ENCODE data around the gene ARFGAP2.
A peak's percentile ranks its signal among the peaks of the same experiment; 100 is the strongest.
"Not testable (repeated sequence)": the region's sequence is repeated elsewhere in the genome, so short reads cannot be mapped to it uniquely, and the experiment has no call there.

The ARFGAP2 gene

DNA sequence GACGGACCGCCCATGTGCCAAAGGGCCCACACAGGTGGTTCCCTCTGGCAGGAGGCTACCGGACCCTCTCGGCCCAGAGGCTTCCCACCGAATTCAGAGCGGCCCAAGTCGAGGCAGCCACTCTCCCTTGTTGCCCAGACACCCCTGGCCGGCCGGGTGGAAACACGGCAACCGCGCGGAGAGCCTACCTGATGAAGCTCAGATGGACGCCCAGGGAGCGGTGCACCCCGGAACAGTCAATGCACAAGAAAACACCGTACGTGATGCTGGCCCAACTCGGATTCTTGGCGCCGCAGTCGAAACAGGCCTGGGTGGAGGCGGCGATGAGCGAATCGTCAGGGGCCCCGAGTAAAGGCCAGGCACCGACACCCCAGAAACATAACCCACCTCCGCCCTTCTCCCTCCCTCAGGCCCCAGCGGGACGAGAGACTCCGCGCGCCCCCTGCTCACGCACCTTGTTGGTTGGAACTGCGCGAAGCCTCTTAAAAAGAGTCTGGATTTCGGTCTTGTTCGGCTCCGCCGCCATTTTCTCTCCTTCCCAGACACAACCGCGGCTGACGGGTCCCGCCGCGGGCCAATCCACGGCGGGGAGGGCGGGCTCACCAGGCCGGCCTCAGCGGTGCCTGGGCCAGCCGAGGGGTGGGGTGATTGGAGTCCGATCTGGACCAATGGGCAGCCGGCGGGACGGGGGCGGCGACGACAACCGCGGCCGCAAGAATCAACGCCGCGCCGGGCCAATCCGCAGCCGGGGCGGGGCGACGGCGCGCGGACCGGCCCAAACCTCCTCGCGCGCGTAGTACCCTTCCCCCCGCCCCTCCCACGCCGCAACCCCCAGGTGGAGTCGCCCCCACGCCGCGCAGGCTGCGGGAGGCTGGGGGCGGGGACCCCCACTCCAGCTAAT lies at the start of gene ARFGAP2:
Gene ARFGAP2, minus strand, starts transcription at position 552 of the 901 bp plus-strand sequence. Its CDS starts 26 bp downstream, at position 526.
- DNase-seq, result peak; percentile 84 to 98 (median 95)

DNA sequence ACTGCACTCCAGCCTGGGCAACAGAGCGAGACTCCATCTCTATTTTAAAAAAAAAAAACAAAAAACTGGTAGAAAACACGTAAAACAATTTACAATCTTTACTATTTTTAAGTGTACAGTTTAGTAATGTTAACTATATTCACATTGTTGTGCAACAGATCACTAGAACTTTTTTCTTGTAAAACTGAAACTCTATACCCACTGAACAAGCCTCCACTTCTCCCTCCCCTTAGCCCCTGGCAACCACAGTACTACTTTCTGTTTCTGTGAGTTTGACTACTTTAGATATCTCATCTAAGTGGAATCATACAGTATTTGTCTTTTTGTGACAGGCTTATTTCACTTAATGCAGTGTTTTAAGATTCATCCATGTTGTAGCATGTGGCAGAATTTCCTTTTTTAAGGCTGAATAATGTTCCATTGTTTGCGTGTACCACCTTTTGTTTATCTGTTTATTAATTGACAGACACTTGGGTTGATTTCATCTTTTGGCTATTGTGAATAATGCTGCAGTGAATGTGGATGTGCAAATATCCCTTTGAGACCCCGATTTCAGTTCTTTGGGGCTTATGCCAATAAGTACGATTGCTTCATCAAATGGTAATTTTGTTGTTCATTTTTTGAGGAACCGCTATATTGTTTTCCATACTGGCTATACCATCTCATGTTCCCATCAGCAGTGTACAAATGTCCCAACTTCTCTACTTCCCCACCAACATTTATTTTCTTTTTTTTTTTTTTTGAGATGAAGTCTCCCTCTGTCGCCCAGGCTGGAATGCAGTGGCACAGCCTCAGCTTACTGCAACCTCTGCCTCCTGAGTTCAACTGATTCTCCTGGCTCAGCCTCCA lies 49.1 kb upstream of the ARFGAP2 start:
- no peak for DNase-seq

GRCh38 chr11:47222696-47223095 lies 46.0 kb upstream of the ARFGAP2 start:
- no peak for DNase-seq

DNA sequence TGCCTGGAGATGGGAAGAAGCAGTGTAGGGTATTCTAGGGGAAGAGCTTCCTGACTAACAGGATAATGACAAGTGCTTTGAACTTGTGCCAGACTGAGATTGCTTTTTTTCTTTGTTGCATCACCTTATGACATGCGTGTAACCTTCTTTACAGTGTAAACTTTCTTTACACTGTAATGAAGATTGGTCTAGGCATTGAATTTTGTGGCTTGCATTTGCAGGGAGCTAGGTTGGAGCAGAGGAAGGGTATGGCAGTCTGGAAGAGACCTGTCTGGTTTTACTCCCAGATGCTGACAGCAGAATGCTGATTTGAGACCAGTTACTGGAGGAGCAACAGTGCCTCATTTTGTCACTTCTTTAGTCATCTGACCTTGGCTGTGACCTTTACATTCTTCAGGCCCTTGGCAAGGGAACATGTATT lies 43.7 kb upstream of the ARFGAP2 start:
- no peak for DNase-seq

- DNase-seq, result peak in 17 of 58 donors; percentile 2 to 61 (median 25)
Observed at GRCh38 chr11:47216121-47216798, 39.6 kb upstream of the ARFGAP2 start.

DNA sequence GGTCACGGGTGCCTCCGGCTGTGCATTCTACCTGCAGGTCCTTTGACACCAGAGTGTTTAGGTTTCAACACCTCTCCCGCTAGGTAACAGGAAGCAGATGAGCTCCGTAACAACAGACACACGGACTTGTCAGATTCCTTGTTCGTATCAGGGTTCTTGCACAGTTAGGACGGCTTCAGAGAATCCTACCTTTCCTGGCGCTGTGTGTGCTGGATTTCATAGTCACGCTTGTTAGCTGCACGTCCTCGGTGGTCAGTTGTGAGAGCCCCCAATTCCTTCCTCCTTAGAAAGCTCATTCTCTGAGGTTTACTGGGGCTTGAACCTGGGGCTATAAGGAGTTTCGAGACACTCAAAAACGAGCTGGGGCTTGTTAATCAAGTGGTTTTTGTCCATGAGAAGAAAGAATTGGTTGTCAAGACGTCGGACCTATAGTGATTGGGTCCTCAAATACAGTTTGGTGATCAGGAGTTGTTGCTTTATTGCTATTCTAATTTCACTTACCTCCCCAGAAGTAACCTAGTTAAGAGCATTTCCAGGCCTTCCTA lies 38.8 kb upstream of the ARFGAP2 start:
- DNase-seq, result no peak

GRCh38 chr11:47213950-47214565 lies 37.4 kb upstream of the ARFGAP2 start:
- DNase-seq, result peak; percentile 13 to 96 (median 90)

GRCh38 chr11:47212938-47213337 lies 36.3 kb upstream of the ARFGAP2 start:
- DNase-seq, result no peak

DNA sequence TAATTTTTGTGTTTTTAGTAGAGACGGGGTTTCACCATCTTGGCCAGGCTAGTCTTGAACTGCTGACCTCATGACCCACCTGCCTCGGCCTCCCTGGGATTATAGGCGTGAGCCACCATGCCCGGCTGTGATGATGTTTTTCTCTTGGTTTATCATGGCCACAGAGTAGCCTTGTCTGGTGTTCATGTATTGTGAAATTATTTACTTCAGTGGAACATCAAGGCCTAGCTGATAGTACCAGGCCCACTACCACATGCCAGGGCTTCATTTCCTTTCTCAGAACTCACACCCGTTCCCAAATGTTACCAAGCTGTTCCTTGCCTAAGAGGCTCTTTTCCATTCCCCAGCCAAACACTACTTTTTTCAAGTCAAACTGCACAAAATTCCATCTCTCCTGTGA lies 31.9 kb upstream of the ARFGAP2 start:
- no peak for DNase-seq

GRCh38 chr11:47208008-47208552 lies 31.4 kb upstream of the ARFGAP2 start:
- not testable (repeated sequence) for DNase-seq

- DNase-seq, result no peak
Observed at GRCh38 chr11:47207459-47207858, 30.8 kb upstream of the ARFGAP2 start.

DNA sequence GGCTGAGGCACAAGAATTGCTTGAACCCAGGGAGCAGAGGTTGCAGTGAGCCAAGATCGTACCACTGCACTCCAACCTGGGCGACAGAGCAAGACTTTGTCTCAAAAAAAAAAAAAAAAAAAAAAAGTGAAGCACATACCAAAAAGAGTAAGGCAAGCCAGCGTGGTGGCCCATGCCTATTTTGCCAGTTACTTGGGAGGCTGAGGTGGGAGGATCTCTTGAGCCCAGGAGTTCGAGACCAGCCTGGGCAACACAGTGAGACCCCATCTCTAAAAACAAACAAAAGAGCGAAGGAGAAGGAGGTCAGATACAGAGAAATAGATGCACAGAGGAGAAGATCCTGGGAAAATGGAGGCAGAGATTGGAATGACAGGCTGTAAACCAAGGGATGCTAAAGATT lies 29.9 kb upstream of the ARFGAP2 start:
- not testable (repeated sequence) for DNase-seq

GRCh38 chr11:47204637-47204989 lies 27.9 kb upstream of the ARFGAP2 start:
- peak in 13 of 58 donors; percentile 6 to 68 (median 18) for DNase-seq

DNA sequence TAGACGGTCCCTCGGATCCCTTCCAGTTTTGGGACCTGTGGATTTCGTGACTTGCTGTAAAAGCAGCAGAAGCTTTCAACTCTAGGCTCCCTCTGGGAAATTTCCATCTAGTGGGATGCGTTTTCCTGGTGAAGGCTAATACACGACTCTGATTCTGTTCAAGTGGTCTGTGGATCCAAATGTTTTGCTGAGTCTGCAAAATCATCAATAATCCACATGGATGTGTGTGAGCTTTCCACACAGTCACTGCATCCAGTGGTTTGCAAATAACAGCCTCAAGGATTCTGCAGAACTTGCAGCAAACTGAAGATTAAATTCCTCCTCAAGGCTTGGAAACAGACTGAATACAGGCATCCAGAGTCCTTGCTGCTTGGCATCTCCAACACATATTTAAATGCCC lies 25.9 kb upstream of the ARFGAP2 start:
- no peak for DNase-seq

DNA sequence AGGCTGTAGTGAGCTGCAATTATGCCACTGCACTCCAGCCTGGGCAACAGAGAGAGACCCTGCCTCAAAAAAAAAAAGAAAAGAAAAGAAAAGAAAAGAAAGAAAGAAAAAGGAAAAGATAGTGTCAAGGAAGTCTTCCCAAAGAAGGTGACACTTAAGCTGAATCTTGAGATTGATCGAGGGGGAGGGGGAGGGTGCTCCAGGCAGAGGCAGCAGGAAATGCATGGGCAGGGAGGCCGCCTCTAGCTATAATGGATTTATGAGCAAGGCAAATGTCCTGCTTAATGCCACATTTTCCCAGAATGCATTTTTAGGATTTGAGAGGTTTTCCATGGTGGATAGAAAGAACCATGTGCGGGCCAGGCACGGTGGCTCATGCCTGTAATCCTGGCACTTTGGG lies 24.3 kb upstream of the ARFGAP2 start:
- DNase-seq, result no peak

DNA sequence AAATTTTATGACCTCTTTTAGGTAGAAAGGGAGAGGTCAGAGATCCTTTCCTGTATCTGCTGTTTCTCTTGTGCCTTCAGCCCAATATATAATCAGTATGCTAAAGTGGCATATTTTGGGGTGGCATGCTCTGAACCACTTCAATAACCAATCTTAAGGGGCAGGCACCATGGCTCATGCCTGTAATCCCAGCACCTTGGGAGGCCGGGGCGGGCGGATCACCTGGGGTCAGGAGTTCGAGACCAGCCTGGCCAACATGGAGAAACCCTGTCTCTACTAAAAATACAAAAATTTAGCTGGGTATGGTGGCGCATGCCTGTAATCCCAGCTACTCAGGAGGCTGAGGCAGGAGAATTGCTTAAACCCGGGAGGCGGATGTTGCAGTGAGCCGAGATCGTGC lies 21.5 kb upstream of the ARFGAP2 start:
- not testable (repeated sequence) for DNase-seq

DNA sequence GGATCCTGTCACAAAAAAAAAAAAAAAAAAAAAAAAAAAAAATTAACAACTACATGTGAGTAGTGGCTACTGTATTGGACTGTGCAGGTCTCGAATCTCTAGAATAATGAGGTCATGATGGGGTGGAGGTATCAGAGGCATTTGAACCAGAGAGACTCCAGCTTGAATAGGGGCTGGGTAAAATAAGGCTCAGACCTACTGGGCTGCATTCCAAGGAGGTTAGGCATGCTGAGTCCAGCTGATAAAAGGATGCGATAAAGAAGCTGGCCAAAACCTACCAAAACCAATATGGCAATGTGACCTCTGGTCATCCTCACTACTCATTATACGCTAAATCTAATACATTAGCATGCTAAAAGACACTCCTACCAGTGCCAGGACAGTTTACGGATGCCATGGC lies 15.4 kb upstream of the ARFGAP2 start:
- DNase-seq, result no peak

DNA sequence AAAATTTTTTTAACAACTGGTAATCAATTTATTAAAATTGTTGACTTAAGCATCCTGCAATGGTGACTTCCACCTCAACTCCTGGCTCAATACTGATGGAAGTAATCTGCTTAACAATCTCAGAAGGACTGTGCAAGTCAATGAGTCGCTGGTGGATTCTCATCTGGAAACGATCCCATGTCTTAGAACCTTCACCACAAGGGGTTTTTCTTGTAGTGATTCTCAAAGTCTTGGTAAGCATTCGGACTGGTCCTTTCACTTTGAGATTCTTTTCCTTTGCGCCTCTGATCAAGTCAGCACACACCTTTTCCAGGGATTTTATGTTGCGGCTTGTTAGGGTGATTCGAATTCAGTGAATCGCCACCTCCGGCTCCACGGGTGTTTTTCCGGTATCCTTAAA lies 14.5 kb upstream of the ARFGAP2 start:
- DNase-seq, result not testable (repeated sequence)

DNA sequence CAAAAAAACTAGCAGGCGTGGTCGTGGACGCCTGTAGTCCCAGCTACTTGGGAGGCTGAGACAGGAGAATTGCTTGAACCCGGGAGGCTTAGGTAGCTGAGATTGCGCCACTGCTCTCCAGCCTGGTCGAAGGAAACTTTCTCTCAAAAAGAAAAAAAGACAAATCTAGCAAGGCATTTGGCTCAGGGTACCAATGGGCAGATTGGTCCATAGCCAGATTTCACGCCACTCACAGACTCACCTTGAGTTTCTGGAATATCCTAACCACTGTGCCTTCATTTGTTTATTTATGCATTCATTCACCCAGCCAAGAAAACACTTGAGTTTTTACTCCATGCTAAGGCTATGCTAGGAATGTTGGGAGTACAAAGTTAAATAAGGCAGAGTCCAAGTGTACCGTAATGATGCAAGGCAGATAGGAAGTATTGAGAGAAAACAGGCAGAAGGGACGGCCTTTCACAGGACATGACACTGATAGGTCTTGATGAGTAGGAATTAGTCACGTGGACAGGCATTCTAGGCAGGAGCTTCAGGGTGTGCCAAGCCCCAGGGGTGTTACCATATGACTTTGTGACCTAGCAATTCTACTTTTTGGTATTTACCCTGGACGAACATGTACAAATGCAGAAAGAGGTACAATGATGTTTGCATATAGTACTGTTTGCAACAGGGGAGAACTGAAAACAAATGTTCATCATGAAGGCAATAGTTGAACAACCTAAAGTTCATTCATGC lies 12.6 kb upstream of the ARFGAP2 start:
- no peak for DNase-seq

DNA sequence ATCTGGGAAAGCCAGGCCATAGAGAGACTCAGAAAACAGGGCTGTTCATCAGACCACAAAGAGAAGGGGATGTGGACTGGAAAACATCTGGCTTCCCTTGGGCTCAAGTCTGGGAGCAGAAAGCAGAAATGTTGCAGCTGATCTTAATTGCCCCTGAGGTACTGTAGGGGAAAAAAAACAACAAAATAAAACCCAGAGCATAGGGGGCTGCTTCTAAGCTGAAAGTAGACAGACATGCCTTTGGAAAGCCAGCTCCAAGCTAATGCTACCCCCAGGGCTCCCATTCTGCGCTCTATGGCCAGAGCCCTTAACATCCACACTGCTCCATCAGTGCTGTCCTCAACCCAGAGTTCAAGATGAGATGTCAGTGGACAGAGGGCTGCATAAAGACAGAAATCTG lies 11.6 kb upstream of the ARFGAP2 start:
- no peak for DNase-seq
